Measurements from ENCODE around the gene GARNL3. TPM values are rescaled to one million over a fixed set of nuclear protein-coding genes. Genes with fewer than 3 reads are reported as not detected.

Gene GARNL3, protein sequence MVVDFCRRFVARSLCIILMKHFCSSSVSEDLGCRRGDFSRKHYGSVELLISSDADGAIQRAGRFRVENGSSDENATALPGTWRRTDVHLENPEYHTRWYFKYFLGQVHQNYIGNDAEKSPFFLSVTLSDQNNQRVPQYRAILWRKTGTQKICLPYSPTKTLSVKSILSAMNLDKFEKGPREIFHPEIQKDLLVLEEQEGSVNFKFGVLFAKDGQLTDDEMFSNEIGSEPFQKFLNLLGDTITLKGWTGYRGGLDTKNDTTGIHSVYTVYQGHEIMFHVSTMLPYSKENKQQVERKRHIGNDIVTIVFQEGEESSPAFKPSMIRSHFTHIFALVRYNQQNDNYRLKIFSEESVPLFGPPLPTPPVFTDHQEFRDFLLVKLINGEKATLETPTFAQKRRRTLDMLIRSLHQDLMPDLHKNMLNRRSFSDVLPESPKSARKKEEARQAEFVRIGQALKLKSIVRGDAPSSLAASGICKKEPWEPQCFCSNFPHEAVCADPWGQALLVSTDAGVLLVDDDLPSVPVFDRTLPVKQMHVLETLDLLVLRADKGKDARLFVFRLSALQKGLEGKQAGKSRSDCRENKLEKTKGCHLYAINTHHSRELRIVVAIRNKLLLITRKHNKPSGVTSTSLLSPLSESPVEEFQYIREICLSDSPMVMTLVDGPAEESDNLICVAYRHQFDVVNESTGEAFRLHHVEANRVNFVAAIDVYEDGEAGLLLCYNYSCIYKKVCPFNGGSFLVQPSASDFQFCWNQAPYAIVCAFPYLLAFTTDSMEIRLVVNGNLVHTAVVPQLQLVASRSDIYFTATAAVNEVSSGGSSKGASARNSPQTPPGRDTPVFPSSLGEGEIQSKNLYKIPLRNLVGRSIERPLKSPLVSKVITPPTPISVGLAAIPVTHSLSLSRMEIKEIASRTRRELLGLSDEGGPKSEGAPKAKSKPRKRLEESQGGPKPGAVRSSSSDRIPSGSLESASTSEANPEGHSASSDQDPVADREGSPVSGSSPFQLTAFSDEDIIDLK
- total RNA-seq (1 to 10 TPM; 2.2 to 4.8 (median 3.1) TPM), polyA plus RNA-seq (1 to 10 TPM; 1.2 to 1.9 (median 1.7) TPM)
- long read RNA-seq, donor 1, partial matches to known transcripts: 0 of 4 reads
- long read RNA-seq, donor 1, other reads (novel, unspliced or antisense): 4 of 4 reads
- long read RNA-seq, donor 2, partial matches to known transcripts: 0 of 2 reads
- long read RNA-seq, donor 2, other reads (novel, unspliced or antisense): 2 of 2 reads

DNA sequence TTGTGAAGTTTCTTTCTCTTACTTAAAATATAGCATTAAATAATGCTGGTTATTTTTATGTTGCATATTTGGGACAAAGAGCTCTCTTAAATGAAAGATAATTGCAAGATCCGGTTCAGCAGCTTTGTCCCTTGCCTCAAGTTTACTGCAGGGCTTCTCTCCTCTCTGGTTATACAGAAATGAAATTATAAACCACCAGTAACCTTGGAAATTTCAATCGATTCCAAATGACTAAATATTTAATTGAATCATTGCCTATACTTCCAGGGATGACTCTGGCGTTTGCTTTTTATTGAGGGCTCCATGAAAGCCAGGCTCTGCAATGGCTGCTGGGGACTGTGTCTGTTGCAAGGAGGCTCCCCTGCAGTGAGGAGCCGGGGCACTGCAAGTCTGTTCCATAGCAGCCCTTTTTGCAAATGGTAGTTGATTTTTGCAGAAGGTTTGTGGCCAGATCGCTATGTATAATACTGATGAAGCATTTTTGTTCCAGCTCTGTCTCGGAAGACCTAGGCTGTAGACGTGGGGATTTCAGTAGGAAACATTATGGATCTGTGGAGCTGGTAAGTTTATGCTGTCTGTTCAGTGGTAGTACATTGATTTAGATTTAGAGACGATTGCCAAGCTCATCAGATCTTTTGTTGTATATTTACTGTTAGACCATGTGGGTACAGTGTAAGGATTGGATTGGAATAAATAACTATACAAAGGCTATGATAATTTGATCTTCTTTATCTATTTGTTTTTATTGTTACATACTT lies at the start of gene GARNL3:
Gene GARNL3 (plus strand): TSS at position 313 of the 758 bp plus-strand sequence. CDS start 104 bp downstream, at position 417.
- ATAC-seq (no peak), DNase-seq (no peak)

DNA sequence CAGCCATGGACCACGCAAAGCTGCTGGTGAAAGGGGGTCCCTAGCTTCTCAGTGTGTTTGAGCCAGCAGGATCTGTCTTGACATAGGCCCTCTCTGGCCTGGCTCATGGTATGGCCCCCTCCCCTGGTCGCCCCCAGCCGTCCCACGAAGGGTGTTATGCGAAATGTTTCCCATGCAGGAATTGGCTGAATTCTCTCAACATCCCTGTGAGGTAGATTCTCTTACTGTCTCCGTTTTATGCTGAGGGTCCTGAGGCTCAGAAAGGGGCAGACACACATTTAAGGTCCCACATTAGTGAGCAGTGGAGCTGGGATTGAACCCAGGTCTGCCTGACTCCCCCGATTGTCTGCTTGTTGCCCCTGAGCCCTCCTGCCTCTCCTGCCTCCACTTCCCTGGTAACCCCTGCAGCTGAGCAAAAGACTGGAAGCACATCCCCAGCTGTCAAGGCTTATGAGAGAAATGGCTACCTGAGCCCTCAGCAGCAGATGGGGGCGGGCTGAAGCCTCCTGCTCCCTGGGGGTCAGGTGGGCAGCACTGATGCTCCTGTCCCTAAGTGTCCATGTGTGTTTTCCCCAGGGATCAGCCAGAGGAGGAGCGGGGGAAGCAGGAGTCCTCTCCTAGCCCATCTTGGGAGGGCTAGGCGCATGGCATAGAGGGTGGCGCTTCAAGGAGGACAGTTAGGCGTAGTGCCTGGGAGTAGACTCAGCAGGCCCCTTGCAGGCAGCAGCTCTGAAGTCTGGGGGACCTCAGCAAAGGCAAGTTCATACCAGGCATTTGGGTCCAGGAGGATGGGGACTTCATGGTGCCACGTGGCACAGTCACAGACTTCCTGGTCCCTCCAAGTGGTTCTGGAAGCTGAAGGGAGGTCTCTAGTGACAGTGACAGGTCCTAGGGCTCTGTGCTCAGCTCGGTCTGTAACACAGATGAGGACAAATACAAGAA lies 49.0 kb upstream of the GARNL3 start:
- Histone ChIP-seq H3K27ac (no peak overlapping the region), H3K4me3 (no peak overlapping the region), H3K36me3 (ENCODE audit: insufficient read depth in 1 of 2, low read depth in 1 of 2) (no peaks in the 10 kb centered on the region), H3K4me1 (no peaks in the 10 kb centered on the region), H3K9me3 (no peaks in the 10 kb centered on the region), H3K27me3 (ENCODE audit: insufficient read depth in 3 of 3, low read length in 2 of 3) (no peaks in the 10 kb centered on the region)
- intact Hi-C loops (cut with DNase I): loop anchor here (5.0 kb wide), 2 partner anchors 127 to 182 kb away; partner anchors contain the start of gene SLC2A8 (in 1 of the 2)
- ATAC-seq (no peak), DNase-seq (no peak)
- TF ChIP-seq, protein P1, sequence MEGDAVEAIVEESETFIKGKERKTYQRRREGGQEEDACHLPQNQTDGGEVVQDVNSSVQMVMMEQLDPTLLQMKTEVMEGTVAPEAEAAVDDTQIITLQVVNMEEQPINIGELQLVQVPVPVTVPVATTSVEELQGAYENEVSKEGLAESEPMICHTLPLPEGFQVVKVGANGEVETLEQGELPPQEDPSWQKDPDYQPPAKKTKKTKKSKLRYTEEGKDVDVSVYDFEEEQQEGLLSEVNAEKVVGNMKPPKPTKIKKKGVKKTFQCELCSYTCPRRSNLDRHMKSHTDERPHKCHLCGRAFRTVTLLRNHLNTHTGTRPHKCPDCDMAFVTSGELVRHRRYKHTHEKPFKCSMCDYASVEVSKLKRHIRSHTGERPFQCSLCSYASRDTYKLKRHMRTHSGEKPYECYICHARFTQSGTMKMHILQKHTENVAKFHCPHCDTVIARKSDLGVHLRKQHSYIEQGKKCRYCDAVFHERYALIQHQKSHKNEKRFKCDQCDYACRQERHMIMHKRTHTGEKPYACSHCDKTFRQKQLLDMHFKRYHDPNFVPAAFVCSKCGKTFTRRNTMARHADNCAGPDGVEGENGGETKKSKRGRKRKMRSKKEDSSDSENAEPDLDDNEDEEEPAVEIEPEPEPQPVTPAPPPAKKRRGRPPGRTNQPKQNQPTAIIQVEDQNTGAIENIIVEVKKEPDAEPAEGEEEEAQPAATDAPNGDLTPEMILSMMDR (IDR thresholded peaks at IDR 0.05): no peak
- 83 to 86% (median 86%) methylated on average over 14 of the region's 14 CpGs for WGBS, 3 donors

More for the DNA sequence above, at the start of gene GARNL3:
- Histone ChIP-seq H3K27ac (no peak within 1 kb of the TSS), H3K4me3 (no peak within 1 kb of the TSS), H3K9me3 (no peaks in the 10 kb centered on the region), H3K27me3 (ENCODE audit: insufficient read depth in 3 of 3, low read length in 2 of 3) (no peaks in the 10 kb centered on the region), H3K4me1 (peaks cover 4% of the 10 kb centered on the region), H3K36me3 (ENCODE audit: insufficient read depth in 1 of 2, low read depth in 1 of 2) (no peaks in the 10 kb centered on the region)
- WGBS, 3 donors: 71 to 79% (median 75%) methylated on average over 8 of the region's 8 CpGs
- intact Hi-C loops (cut with DNase I): no loop called here
- TF ChIP-seq, protein P1 (IDR thresholded peaks at IDR 0.05): no peak

DNA sequence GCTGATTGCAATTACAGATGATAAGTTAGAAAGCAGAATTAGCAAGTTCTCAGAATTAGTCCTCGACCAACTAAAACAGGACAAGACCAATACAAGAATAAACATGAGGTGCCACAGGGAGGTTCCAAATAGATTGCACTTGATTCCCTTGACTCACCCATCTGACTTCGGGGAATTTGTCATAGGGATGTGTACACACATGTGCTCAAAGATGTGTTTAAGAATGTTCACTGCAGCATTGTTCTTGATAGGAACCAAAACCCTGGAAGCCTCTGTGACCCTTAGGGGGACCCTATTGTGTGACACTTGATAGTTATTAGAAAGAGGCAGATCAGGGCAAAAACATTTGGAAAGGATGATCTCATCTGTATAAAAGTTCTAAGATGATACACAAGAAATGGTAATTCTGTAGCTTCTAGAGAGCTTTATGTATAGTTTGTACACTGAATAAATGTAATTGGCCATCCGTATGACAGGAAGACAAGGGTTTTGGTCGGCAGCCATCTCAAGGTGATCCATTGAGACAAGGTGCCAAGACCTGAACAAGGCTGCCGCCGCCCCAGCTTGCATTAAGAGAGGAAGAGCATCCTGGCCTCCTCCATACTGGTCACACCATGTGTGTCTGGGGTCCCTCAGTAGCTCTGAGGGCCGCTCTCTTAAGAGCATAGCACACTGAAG lies 48.2 kb upstream of the GARNL3 start:
- no peak for ATAC-seq
- no peak for DNase-seq
- H3K27me3 ChIP-seq (ENCODE audit: insufficient read depth in 3 of 3, low read length in 2 of 3): no peaks in the 10 kb centered on the region

More for the DNA sequence above, 48.2 kb upstream of the GARNL3 start:
- Histone ChIP-seq H3K36me3 (ENCODE audit: insufficient read depth in 1 of 2, low read depth in 1 of 2) (no peaks in the 10 kb centered on the region), H3K9me3 (no peaks in the 10 kb centered on the region), H3K4me1 (no peaks in the 10 kb centered on the region), H3K27ac (no peak overlapping the region), H3K4me3 (no peak overlapping the region)
- TF ChIP-seq, protein P1 (IDR thresholded peaks at IDR 0.05): no peak
- 90 to 92% (median 91%) methylated on average over 7 of the region's 7 CpGs for WGBS, 3 donors
- intact Hi-C loops (cut with DNase I): loop anchor here (5.0 kb wide), 2 partner anchors 126 to 181 kb away; partner anchors contain the start of gene SLC2A8 (in 1 of the 2)

Measured in psoas muscle (tissue), 8 donors.